WTC11 (cell line): ENCODE data around the gene GALNT9. TPM values are rescaled to one million over a fixed set of nuclear protein-coding genes. Genes with fewer than 3 reads are reported as not detected.

Experiments
- ATAC-seq: fragments of 200-7000 bp; cut with Tn5 transposase; 2 replicates; pipeline ENCODE4 v1.10.0; 2021; ENCODE audit warnings: mild to moderate bottlenecking, moderate library complexity
- CTCF ChIA-PET: fragments of 300-600 bp; sonication (Branson Sonifier 250); formaldehyde crosslinking; loops from one replicate; lab custom pipeline; 2021; ENCODE audit warnings: antibody characterized with exemption; lab: Charles Lee
- POLR2A ChIA-PET: fragments of 350-600 bp; sonication (Branson Sonifier 250); formaldehyde crosslinking; loops from one replicate; lab custom pipeline; 2021; ENCODE audit warnings: antibody characterized with exemption; lab: Charles Lee
- DNase-seq: peaks from one replicate; pipeline ENCODE4 v3.0.0; 2021; ENCODE audit warnings: low spot score
- H3K27ac Mint-ChIP-seq: 2 replicates; pipeline ENCODE4 v1.8.0; 2021; ENCODE audit warnings: mixed read lengths
- H3K27me3 Mint-ChIP-seq: 2 replicates; pipeline ENCODE4 v1.8.0; 2021; ENCODE audit warnings: low read depth, mild to moderate bottlenecking, moderate library complexity, mixed read lengths
- H3K36me3 Mint-ChIP-seq: 2 replicates; pipeline ENCODE4 v1.8.0; 2021; ENCODE audit warnings: mixed read lengths
- H3K4me1 Mint-ChIP-seq: 2 replicates; pipeline ENCODE4 v1.8.0; 2022; ENCODE audit warnings: mixed read lengths
- H3K4me3 Mint-ChIP-seq: 2 replicates; pipeline ENCODE4 v1.8.0; 2021; ENCODE audit warnings: mild to moderate bottlenecking, moderate library complexity, mixed read lengths
- H3K9me3 Mint-ChIP-seq: 2 replicates; pipeline ENCODE4 v1.8.0; 2021; ENCODE audit warnings: mixed read lengths
- ATF2 ChIP-seq: sonication (generic); formaldehyde crosslinking; IDR thresholded peaks from 2 replicates; pipeline ENCODE4 v1.8.1; 2022; ENCODE audit warnings: low read depth, missing genetic modification reagents, borderline replicate concordance
- CREB1 ChIP-seq: sonication (generic); formaldehyde crosslinking; IDR thresholded peaks from 2 replicates; pipeline ENCODE4 v1.8.0; 2023; ENCODE audit warnings: mild to moderate bottlenecking, missing genetic modification reagents
- CREM ChIP-seq: sonication (generic); formaldehyde crosslinking; IDR thresholded peaks from 2 replicates; pipeline ENCODE4 v1.8.1; 2022; ENCODE audit warnings: mild to moderate bottlenecking, missing genetic modification reagents, moderate library complexity
- E2F1 ChIP-seq: sonication (generic); formaldehyde crosslinking; IDR thresholded peaks from 2 replicates; pipeline ENCODE4 v1.8.0; 2022; ENCODE audit warnings: mild to moderate bottlenecking, missing genetic modification reagents
- HMGXB4 ChIP-seq: sonication (generic); formaldehyde crosslinking; IDR thresholded peaks from 2 replicates; pipeline ENCODE4 v1.8.1; 2023; ENCODE audit warnings: mild to moderate bottlenecking, moderate library complexity, missing genetic modification reagents
- IRF1 ChIP-seq: sonication (generic); formaldehyde crosslinking; IDR thresholded peaks from 2 replicates; pipeline ENCODE4 v1.8.0; 2023; ENCODE audit warnings: missing genetic modification reagents
- JUN ChIP-seq: sonication (generic); formaldehyde crosslinking; IDR thresholded peaks from 2 replicates; pipeline ENCODE4 v1.8.0; 2023; ENCODE audit warnings: mild to moderate bottlenecking, missing genetic modification reagents
- USF1 ChIP-seq: sonication (generic); formaldehyde crosslinking; IDR thresholded peaks from 2 replicates; pipeline ENCODE4 v1.8.0; 2022; ENCODE audit warnings: mild to moderate bottlenecking, missing genetic modification reagents
- ZBTB43 ChIP-seq: sonication (generic); formaldehyde crosslinking; IDR thresholded peaks from 2 replicates; pipeline ENCODE4 v1.8.1; 2023; ENCODE audit warnings: mild to moderate bottlenecking, missing genetic modification reagents
- ZNF281 ChIP-seq: sonication (generic); formaldehyde crosslinking; IDR thresholded peaks from 2 replicates; pipeline ENCODE4 v1.8.0; 2023; ENCODE audit warnings: mild to moderate bottlenecking, missing genetic modification reagents
- ZNF317 ChIP-seq: sonication (generic); formaldehyde crosslinking; IDR thresholded peaks from 2 replicates; pipeline ENCODE4 v1.8.1; 2023; ENCODE audit warnings: low read depth, mild to moderate bottlenecking, moderate library complexity, missing genetic modification reagents, borderline replicate concordance
- ZNF396 ChIP-seq: fragments of 250-450 bp; sonication (Bioruptor Pico); IDR thresholded peaks from 2 replicates; pipeline ENCODE4 v1.8.0; 2021; ENCODE audit warnings: mild to moderate bottlenecking, moderate library complexity, borderline replicate concordance
- ZNF416 ChIP-seq: fragments of 250-450 bp; sonication (Bioruptor Pico); IDR thresholded peaks from 2 replicates; pipeline ENCODE4 v1.9.0; 2021; ENCODE audit warnings: mild to moderate bottlenecking, inconsistent platforms
- ZNF532 ChIP-seq: fragments of 250-450 bp; sonication (Bioruptor Pico); IDR thresholded peaks from 2 replicates; pipeline ENCODE4 v1.9.0; 2021; ENCODE audit warnings: mild to moderate bottlenecking, borderline replicate concordance
- ZNF671 ChIP-seq: fragments of 250-450 bp; sonication (Bioruptor Pico); IDR thresholded peaks from 2 replicates; pipeline ENCODE4 v1.8.0; 2021; ENCODE audit warnings: mild to moderate bottlenecking
- total RNA-seq: library from RNA; stranded (reverse); gene quantifications from 3 replicates; pipeline ENCODE4 v1.2.3, GENCODE V29; 2021

Gene GALNT9
- total RNA-seq, 1 experiment from 2014 or later, result 0.90 TPM

- TF ChIP-seq ZNF416 (no peak), ZNF671 (CRISPR knock-in tag) (no peak), IRF1 (CRISPR knock-in tag) (no peak), ZBTB43 (CRISPR knock-in tag) (no peak), ZNF532 (CRISPR knock-in tag) (no peak), JUN (CRISPR knock-in tag) (no peak), ZNF281 (no peak), HMGXB4 (no peak), CREM (CRISPR knock-in tag) (no peak), USF1 (CRISPR knock-in tag) (no peak), E2F1 (CRISPR knock-in tag) (no peak), ZNF396 (no peak), ATF2 (no peak), CREB1 (CRISPR knock-in tag) (no peak), ZNF317 (no peak)
- ChIA-PET CTCF (interaction anchor here (0.7 to 1.4 kb wide), 2 partner anchors 9 to 75 kb away, joined by 3 read pairs; partner anchors contain the start of gene GALNT9), POLR2A (no interaction called here)
- DNase-seq (no peak), ATAC-seq (no peak)
- H3K9me3 Mint-ChIP-seq, result peaks cover 10% of the 10 kb centered on the region
- H3K27me3 Mint-ChIP-seq, result peaks cover 60% of the 10 kb centered on the region
- H3K4me1 Mint-ChIP-seq, result no peaks in the 10 kb centered on the region
- H3K4me3 Mint-ChIP-seq, result no peak overlapping the region
- H3K36me3 Mint-ChIP-seq, result no peaks in the 10 kb centered on the region
- no peak overlapping the region for H3K27ac Mint-ChIP-seq
Observed at GRCh38 chr12:132338781-132339180, 9.4 kb upstream of the GALNT9 start.
